MM.1S (cell line): ENCODE data around the gene B3GALNT1.

Source experiments
- EZH2phosphoT487 ChIP-seq: fragments of 300-600 bp; sonication (generic); IDR thresholded peaks from 2 replicates; pipeline ENCODE4 v1.6.1; 2018; ENCODE audit warnings: antibody characterized with exemption, low read length
- TF ChIP-seq, protein P1 (sequence below): fragments of 300-600 bp; sonication (generic); IDR thresholded peaks from 2 replicates; pipeline ENCODE4 v1.5.1; 2016; ENCODE audit warnings: antibody characterized with exemption, low read length, mixed read lengths

DNA sequence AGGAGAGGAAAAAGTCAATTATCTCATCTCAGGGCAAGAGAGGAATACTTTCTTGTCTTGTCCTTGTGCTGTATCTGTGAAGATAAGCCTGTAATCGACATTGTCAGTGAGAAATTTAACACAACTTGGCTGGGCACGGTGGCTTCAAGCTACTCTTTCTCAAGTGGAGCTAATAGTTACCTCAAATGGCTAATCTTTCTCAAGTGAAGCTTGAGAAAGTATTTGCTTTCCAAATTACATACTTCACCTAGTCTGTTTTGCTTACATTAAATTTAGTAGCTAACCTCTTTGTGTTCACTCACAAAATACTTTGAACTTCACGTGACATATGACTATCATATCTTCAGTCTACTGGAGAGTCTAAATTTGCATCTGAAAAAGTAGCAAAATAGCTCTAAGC lies 48.3 kb upstream of the B3GALNT1 start:
- TF ChIP-seq, protein P1, sequence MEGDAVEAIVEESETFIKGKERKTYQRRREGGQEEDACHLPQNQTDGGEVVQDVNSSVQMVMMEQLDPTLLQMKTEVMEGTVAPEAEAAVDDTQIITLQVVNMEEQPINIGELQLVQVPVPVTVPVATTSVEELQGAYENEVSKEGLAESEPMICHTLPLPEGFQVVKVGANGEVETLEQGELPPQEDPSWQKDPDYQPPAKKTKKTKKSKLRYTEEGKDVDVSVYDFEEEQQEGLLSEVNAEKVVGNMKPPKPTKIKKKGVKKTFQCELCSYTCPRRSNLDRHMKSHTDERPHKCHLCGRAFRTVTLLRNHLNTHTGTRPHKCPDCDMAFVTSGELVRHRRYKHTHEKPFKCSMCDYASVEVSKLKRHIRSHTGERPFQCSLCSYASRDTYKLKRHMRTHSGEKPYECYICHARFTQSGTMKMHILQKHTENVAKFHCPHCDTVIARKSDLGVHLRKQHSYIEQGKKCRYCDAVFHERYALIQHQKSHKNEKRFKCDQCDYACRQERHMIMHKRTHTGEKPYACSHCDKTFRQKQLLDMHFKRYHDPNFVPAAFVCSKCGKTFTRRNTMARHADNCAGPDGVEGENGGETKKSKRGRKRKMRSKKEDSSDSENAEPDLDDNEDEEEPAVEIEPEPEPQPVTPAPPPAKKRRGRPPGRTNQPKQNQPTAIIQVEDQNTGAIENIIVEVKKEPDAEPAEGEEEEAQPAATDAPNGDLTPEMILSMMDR = no peak
- TF ChIP-seq EZH2phosphoT487 = no peak
